ENCODE data around the gene ADAR.
"Not testable (repeated sequence)": the region's sequence is repeated elsewhere in the genome, so short reads cannot be mapped to it uniquely, and the experiment has no call there.

ADAR gene
- 554 to 622 reads per million in 2 experiments for total RNA-seq

- peak; percentile 84 for DNase-seq (ENCODE audit: low read depth)
Measured at GRCh38 chr1:154607609-154608396, at the start of gene ADAR. ADAR (minus strand) TSS chr1:154608186; CDS start chr1:154608006, 180 bp downstream.

DNA sequence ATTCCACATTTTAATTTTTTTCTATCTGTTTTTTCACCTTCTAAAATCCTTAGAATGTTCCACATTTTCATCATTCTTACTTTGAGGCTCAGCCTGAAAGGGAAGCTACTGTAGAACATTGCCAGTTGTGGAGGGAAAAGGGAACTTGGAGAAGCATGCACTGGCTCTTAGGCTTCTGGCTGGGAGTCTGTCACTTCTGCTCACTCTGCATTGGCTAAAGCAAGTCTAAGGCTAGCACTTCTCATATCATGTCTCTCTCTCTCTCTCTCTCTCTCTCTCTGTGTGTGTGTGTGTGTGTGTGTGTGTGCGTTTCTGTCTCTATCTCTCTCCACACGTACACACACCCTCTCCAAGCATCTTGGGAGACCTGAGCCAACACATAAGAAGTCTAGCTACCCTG is 49.6 kb upstream of the ADAR start:
- no peak for DNase-seq (ENCODE audit: low read depth)

DNA sequence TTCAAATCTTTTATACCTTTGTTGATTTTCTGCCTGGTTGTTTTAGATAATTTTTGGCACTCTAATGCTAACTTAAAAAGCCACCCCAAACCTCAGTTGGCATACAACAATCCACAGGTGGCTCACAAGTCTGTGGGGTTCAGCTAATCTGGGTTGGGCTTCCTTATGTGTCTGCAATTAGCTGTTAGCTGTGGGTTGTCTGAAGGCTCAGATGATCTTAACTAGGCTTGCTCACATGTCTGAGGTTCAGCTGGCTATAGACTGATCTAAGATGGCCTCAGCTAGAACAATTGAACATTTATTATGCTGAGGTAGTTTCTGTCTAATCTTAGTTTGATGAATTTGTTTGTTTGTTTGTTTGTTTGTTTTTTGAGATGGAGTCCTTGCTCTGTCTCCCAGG is 44.9 kb upstream of the ADAR start:
- DNase-seq (ENCODE audit: low read depth): no peak

GRCh38 chr1:154644724-154645123 is 36.7 kb upstream of the ADAR start:
- not testable (repeated sequence) for DNase-seq (ENCODE audit: low read depth)

DNA sequence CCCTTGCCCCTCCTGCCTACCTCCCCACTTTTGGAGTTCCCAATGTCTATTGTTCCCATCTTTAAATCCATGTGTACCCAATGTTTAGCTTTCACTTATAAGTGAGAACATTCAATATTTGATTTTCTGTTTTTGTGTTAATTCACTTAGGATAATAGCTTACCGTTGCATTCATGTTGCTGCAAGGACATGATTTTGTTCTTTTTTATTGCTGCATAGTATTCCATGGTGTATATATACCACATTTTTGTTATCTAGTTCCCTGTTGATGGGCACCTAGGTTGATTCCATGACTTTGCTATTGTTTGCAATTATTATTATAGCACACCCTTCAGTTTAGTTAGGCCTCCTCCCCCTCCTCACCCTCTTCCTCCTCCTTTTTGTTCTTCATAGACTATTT is 33.5 kb upstream of the ADAR start:
- DNase-seq (ENCODE audit: low read depth): no peak

DNA sequence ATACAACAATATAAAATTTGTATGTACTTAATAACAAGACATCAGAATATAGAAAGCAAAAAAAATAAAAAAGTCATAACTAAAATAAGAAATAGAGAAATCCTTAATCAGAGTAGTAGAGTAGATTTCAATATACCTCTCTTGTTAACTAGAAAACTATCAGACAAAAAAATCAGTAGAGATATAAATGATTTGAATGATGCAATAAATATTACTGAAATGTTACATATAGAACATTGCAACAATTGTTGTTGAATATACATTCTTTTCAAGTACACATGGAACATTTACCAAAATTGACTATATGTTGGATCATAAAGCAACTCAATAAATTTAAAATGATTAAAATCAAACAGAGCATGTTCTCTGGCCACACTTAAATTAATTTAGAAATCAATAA is 31.9 kb upstream of the ADAR start:
- no peak for DNase-seq (ENCODE audit: low read depth)

DNA sequence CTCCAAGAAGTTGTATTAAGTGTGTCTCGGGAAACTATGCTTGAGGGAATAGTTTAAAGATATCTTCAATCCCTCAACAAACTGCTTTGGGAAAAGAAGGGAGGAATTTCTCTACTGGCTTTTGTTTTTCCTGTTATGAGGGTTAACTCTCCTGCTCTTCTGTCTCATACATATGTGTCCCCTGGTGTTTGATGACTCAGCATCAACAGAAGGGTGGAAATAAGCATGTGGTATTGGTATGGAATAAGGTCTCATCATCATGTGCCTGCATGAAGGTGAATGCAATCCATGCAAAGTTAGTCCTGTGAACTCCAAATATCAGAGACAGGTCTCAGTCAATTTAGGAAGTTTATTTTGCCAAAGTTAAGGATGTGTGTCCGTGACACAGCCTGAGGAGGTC is 27.2 kb upstream of the ADAR start:
- DNase-seq (ENCODE audit: low read depth): no peak

DNA sequence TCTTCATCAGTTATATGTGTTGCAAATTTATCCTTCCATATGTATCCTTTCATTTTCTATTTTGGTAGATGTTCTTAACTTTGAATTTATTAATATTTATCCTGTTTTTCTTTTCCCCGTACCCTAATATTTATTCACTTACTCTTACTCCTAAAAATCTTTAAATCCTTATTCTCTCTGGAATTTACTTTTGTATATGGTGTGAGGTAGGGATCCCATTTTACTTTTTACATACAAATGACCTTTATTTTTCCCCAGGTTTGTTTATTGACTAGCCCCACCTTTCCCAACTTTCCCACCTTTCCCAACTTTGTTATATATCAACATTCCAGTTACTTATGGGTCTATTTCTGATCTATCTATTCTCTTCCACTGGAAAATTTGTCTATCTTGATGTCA is 21.7 kb upstream of the ADAR start:
- no peak for DNase-seq (ENCODE audit: low read depth)

- no peak for DNase-seq (ENCODE audit: low read depth)
Measured at GRCh38 chr1:154629061-154629674, 21.2 kb upstream of the ADAR start.

- no peak for DNase-seq (ENCODE audit: low read depth)
Measured at GRCh38 chr1:154628121-154628405, 20.1 kb upstream of the ADAR start.

DNA sequence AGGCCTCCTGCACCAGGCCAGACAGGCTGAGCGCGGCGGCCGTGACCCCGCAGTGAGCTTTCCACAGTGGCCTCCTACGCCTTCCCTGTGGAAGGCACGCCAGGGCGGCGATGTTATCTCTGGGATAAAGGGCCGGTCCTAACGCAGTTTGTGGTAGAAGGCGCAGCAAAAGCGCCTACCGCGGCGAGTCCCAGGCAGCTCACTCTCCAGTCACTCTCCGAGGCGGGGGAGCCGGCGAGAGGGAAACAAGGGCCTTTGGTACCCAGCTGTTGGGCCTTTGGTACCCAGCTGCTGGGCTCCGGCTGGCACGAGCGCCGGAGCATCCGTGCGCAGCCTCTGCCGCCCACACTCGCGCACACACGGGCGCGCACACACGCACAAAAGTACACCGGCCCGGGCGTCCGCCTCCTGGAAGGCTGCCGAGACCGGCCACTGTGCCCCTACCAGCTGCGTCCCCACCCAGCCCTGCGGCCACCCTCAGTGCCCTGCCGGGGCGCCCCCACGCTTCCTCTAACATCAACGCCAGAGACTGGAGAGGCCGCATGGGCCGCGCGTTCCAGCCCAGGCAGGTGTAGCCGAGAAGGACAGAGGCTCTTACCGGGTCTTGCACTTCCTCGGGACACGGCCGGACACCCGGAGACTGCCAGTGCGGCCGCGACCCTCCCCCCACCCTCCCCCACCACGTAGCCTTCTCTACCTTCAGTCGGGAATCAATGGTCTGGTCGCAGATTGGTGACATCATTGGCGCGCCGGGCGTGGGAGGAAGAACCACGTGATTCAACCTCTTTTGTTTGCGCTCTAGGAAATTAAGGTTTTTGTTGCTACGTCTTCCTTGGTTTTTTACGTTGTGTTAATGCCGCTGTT is 19.5 kb upstream of the ADAR start:
- DNase-seq (ENCODE audit: low read depth): peak; percentile 87

- peak; percentile 12 for DNase-seq (ENCODE audit: low read depth)
Measured at GRCh38 chr1:154626456-154627256, 18.7 kb upstream of the ADAR start.

- DNase-seq (ENCODE audit: low read depth): no peak
Measured at GRCh38 chr1:154624746-154625643, 17.0 kb upstream of the ADAR start.

DNA sequence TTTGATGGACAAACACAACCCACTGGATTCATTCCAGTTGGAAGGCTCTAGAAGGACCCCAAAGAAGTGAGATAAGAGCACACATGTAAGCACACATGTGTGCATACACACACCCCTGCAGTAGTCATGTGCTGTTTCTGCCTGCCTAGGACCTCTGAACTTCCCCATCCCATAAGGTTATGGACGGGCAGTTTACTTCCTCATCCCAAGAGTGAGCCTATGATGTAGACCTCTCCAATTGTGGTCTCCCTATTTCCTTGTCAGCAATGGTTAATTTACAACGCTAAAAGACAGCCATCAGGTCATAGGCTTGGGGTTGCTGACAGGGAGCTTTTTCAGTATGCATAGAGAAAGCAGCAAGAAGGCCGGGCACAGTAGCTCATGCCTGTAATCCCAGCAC is 15.4 kb upstream of the ADAR start:
- no peak for DNase-seq (ENCODE audit: low read depth)

DNA sequence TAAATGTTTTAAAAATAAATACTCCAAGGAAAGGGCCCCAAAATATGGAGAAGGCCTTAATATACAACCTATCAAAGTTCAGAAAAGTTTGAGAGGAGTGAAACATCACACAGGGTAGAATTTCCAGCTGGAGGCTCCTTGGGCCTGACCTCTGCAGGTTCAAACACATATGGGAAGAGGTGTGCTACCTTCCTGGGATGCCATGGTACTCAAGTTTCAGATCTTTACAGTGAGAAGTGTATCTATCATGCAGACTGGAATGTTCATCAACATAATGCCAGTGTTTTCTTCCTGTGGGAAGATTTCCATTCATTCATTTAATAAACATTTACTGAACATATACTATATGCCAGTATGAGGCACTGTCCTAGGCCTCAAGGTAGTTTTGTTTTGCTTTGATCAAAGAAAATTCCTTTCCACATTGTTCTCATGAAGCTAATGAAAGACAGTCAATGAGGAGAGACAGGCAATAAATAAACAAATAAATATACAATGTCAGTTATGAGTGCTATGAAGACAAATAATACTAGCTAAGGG is 14.6 kb upstream of the ADAR start:
- no peak for DNase-seq (ENCODE audit: low read depth)

- no peak for DNase-seq (ENCODE audit: low read depth)
Measured at GRCh38 chr1:154621875-154622274, 13.9 kb upstream of the ADAR start.

DNA sequence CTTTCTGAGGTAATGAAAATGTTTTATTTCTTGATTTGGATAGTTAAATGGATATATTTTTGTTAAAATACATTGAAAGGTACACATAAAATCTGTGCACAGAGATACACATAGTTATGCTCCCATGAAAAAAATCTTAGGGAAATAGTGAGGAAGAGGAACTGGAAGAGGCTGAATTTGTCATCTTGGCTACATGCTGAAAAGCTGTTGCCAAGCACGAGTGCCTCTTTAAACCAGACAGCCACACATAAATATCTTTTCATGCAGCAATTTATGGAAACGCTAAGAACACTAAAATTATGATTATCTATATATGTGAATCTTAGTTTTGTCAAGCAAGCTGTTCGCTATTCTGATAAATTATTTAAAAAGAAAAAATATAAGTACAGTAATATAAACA is 12.8 kb upstream of the ADAR start:
- DNase-seq (ENCODE audit: low read depth): no peak

DNA sequence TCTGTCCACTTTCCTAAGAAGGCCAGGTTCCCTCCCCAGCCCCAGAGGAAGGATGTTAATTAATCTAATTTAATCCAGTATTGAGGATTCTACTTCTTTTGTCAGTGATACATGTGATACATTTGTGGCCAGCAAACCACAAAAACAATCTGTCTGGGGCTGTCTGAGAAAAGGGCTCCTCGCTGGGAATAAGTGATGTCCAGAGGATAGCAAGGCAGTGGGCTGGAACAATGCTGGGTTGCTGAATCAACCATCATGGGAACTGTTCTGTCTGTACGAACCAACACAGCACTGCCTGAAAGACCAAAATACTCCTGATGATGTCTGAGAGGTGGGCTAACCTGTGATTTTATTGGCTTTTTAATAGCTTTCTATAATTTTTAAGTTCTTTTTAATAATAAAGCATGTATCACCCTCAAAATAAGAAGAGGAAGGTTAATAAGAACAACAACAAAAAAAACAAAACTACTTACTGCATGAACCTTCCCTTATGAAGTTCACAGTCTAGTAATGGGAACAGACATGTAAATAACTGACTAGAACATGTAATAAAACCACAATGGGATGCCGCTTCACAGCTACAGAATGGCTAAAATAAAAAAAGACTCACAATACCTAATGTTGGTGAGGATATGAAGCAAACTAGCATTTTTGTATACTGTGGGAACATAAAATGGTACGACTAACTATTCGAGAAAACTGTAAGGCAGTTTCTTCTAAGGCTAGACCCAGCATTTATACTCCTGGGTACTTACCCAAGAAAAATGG is 11.4 kb upstream of the ADAR start:
- DNase-seq (ENCODE audit: low read depth): no peak

GRCh38 chr1:154616659-154617345 is 8.8 kb upstream of the ADAR start:
- DNase-seq (ENCODE audit: low read depth): no peak

All from T follicular helper cell (primary cell).